SK-N-SH (cell line): Measurements from ENCODE around the gene BNC2. TPM values are rescaled to one million over a fixed set of nuclear protein-coding genes. Genes with fewer than 3 reads are reported as not detected.

ENCODE experiments used
- CTCF ChIA-PET: fragments of 300-600, 350-600 bp; formaldehyde crosslinking; extraction: SDS; loops from one replicate; lab custom pipeline; 2021; lab: Yijun Ruan, JAX
- POLR2A ChIA-PET: fragments of 350-600 bp; sonication (Branson Sonifier 250); formaldehyde crosslinking; extraction: SDS; loops from one replicate; lab custom pipeline; 2020; ENCODE audit warnings: antibody characterized with exemption, inconsistent platforms; lab: Yijun Ruan, JAX
- DNase-seq: peaks from one replicate; pipeline ENCODE4 v3.0.0; 2012
- H2AFZ ChIP-seq: fragments of 200-600 bp; sonication (generic); 2 replicates; pipeline ENCODE4 v1.8.1; 2016; ENCODE audit warnings: antibody characterized with exemption, mild to moderate bottlenecking, low read depth
- H3F3A ChIP-seq: fragments of 200-600 bp; sonication (generic); replicated peaks from 2 replicates; pipeline ENCODE3; 2016; ENCODE audit warnings: antibody characterized with exemption, mild to moderate bottlenecking; ENCODE audit not compliant: insufficient read depth
- H3K27ac ChIP-seq, 2 experiments: fragments of 200-500 bp in 1 of 2; fragments of 200-600 bp in 1 of 2; sonication (Bioruptor generic) in 1 of 2; sonication (generic), shearing (Covaris generic) in 1 of 2; 2 replicates each; pipeline versions ENCODE4 v1.5.1 to v1.6.1; 2014 to 2016; ENCODE audit warnings: low read depth in 2 of 2, inconsistent platforms in 1 of 2, low read length in 1 of 2, mild to moderate bottlenecking in 1 of 2, mixed read lengths in 1 of 2
- H3K27me3 ChIP-seq: fragments of 200-600 bp; sonication (generic), shearing (Covaris generic); 2 replicates; pipeline ENCODE4 v1.6.1; 2016; ENCODE audit warnings: mixed run types; ENCODE audit not compliant: insufficient read depth
- H3K36me3 ChIP-seq, 2 experiments: fragments of 200-500 bp in 1 of 2; fragments of 200-600 bp in 1 of 2; sonication (Bioruptor generic) in 1 of 2; sonication (generic) in 1 of 2; replicated peaks in 1 of 2; 2 replicates each; pipeline versions ENCODE3 to v1.5.1; 2014 to 2016; ENCODE audit warnings: low read length in 1 of 2, mild to moderate bottlenecking in 1 of 2; ENCODE audit not compliant: insufficient read depth in 2 of 2, control insufficient read depth in 1 of 2
- H3K4me1 ChIP-seq, 2 experiments: fragments of 200-500 bp in 1 of 2; fragments of 200-600 bp in 1 of 2; sonication (Bioruptor generic) in 1 of 2; sonication (generic), shearing (Covaris generic) in 1 of 2; 2 replicates each; pipeline versions ENCODE4 v1.5.1 to v1.6.1; 2014 to 2016; ENCODE audit warnings: low read depth in 1 of 2, low read length in 1 of 2, mixed run types in 1 of 2; ENCODE audit not compliant: insufficient read depth in 2 of 2, control insufficient read depth in 1 of 2
- H3K4me2 ChIP-seq: fragments of 200-600 bp; sonication (generic), shearing (Covaris generic); 2 replicates; pipeline ENCODE4 v1.6.1; 2017; ENCODE audit warnings: mixed run types
- H3K4me3 ChIP-seq, 2 experiments: fragments of 200-500 bp in 1 of 2; fragments of 200-600 bp in 1 of 2; sonication (Bioruptor generic) in 1 of 2; sonication (generic), shearing (Covaris generic) in 1 of 2; 2 replicates each; pipeline versions ENCODE4 v1.5.1 to v1.8.1; 2014 to 2016; ENCODE audit warnings: low read depth in 2 of 2, inconsistent platforms in 1 of 2, low read length in 1 of 2, mild to moderate bottlenecking in 1 of 2, mixed read lengths in 1 of 2, moderate library complexity in 1 of 2
- H3K79me2 ChIP-seq: fragments of 200-600 bp; sonication (generic); 2 replicates; pipeline ENCODE4 v1.8.1; 2017; ENCODE audit warnings: mild to moderate bottlenecking; ENCODE audit not compliant: insufficient read depth
- H3K9ac ChIP-seq: fragments of 200-600 bp; sonication (generic); 2 replicates; pipeline ENCODE4 v1.6.1; 2017; ENCODE audit warnings: mixed run types
- H3K9me2 ChIP-seq: fragments of 200-600 bp; sonication (generic); 2 replicates; pipeline ENCODE4 v1.6.1; 2017; ENCODE audit warnings: mixed run types
- H3K9me3 ChIP-seq: fragments of 200-600 bp; sonication (generic); 2 replicates; pipeline ENCODE4 v1.6.1; 2017; ENCODE audit warnings: mixed run types, mild to moderate bottlenecking, moderate library complexity
- H4K20me1 ChIP-seq: fragments of 200-600 bp; sonication (generic); 2 replicates; pipeline ENCODE4 v1.6.1; 2017; ENCODE audit warnings: mild to moderate bottlenecking, mixed run types; ENCODE audit not compliant: insufficient read depth
- ELF1 ChIP-seq: IDR thresholded peaks from 2 replicates; pipeline ENCODE4 v1.4.0; 2012
- EP300 ChIP-seq, 2 experiments: IDR thresholded peaks; 2 replicates each; pipeline versions ENCODE4 v1.4.0 to v1.6.1; 2012; ENCODE audit warnings: borderline replicate concordance in 1 of 2, low read depth in 1 of 2, low read length in 1 of 2
- FOSL2 ChIP-seq: IDR thresholded peaks from 2 replicates; pipeline ENCODE4 v1.4.0; 2012; ENCODE audit warnings: low read depth, mild to moderate bottlenecking, moderate library complexity, borderline replicate concordance
- JUND ChIP-seq: IDR thresholded peaks from 2 replicates; pipeline ENCODE4 v1.4.0; 2012
- MAX ChIP-seq: IDR thresholded peaks from 2 replicates; pipeline ENCODE4 v1.4.0; 2012; ENCODE audit warnings: low read depth
- NFIC ChIP-seq: IDR thresholded peaks from 2 replicates; pipeline ENCODE4 v1.4.0; 2012; ENCODE audit warnings: borderline replicate concordance
- NRF1 ChIP-seq: IDR thresholded peaks from 2 replicates; pipeline ENCODE4 v1.6.1; 2012; ENCODE audit warnings: low read depth, mild to moderate bottlenecking, low read length
- PBX3 ChIP-seq: IDR thresholded peaks from 2 replicates; pipeline ENCODE4; 2012
- POLR2AphosphoS5 ChIP-seq: IDR thresholded peaks from 2 replicates; pipeline ENCODE4 v1.6.1; 2012; ENCODE audit warnings: low read depth, low read length
- RCOR1 ChIP-seq: fragments of 150-350 bp; IDR thresholded peaks from 2 replicates; pipeline ENCODE4 v1.6.1; 2017; ENCODE audit warnings: antibody characterized with exemption, low read length
- REST ChIP-seq: IDR thresholded peaks from 2 replicates; pipeline ENCODE4 v1.6.1; 2012; ENCODE audit warnings: mild to moderate bottlenecking, low read depth, low read length, moderate library complexity
- RFX5 ChIP-seq: IDR thresholded peaks from 2 replicates; pipeline ENCODE4 v1.6.1; 2012; ENCODE audit warnings: mild to moderate bottlenecking, improper control_type of control experiment, low read length
- RXRA ChIP-seq: IDR thresholded peaks from 2 replicates; pipeline ENCODE4 v1.4.0; 2012; ENCODE audit warnings: low read depth, mild to moderate bottlenecking, borderline replicate concordance
- SMC3 ChIP-seq: IDR thresholded peaks from 2 replicates; pipeline ENCODE4 v1.6.1; 2012; ENCODE audit warnings: low read depth, low read length, improper control_type of control experiment
- TCF12 ChIP-seq: IDR thresholded peaks from 2 replicates; pipeline ENCODE4 v1.4.0; 2012
- TEAD4 ChIP-seq: IDR thresholded peaks from 2 replicates; pipeline ENCODE4 v1.4.0; 2012; ENCODE audit warnings: mild to moderate bottlenecking, borderline replicate concordance; ENCODE audit not compliant: insufficient read depth
- USF2 ChIP-seq: fragments of 150-350 bp; IDR thresholded peaks from 2 replicates; pipeline ENCODE4 v1.6.1; 2017; ENCODE audit warnings: antibody characterized with exemption, low read length, low read depth, borderline replicate concordance
- YY1 ChIP-seq: IDR thresholded peaks from 2 replicates; pipeline ENCODE4 v1.4.0; 2012; ENCODE audit warnings: low read depth, mild to moderate bottlenecking
- ZBTB33 ChIP-seq: IDR thresholded peaks from 2 replicates; pipeline ENCODE4 v1.4.0; 2012; ENCODE audit warnings: low read depth, borderline replicate concordance
- WGBS: methylation state at CpG from one replicate; pipeline ENCODE4 v1.1.6; 2017; ENCODE audit warnings: low lambda C conversion rate; 5-methylcytosine and 5-hydroxymethylcytosine counted together
- polyA plus RNA-seq, 3 experiments: library from polyadenylated mRNA; depleted of rRNA; stranded (reverse); fragments of >200 nt; gene quantifications; 2 replicates each; pipeline ENCODE4 v1.2.3, GENCODE V29; 2012

Gene BNC2
- polyA plus RNA-seq, 1 of the 3 experiments (the other 2 are of a cell fraction): 8.8 TPM

- ChIA-PET POLR2A (no interaction called here), CTCF (interaction anchor here (0.8 kb wide), 1 partner anchor 377 kb away, joined by 3 read pairs; no protein-coding TSS in a partner anchor)
- Histone ChIP-seq H3K4me2 (no peak overlapping the region), H3K4me1 (peaks cover 0 to 13% of the 10 kb centered on the region in 2 experiments), H3K4me3 (no peak overlapping the region), H3K27ac (no peak overlapping the region), H3K79me2 (peaks cover 31% of the 10 kb centered on the region), H3K9ac (no peak overlapping the region), H3K9me2 (no peaks in the 10 kb centered on the region), H4K20me1 (no peaks in the 10 kb centered on the region), H3K27me3 (no peaks in the 10 kb centered on the region), H3F3A (peaks cover 25% of the 10 kb centered on the region), H3K9me3 (no peaks in the 10 kb centered on the region), H3K36me3 (peaks cover 0 to 5% of the 10 kb centered on the region in 2 experiments), H2AFZ (no peak overlapping the region)
- TF ChIP-seq MAX: no peak
- TF ChIP-seq NFIC: no peak
- no peak for TF ChIP-seq RCOR1
- TF ChIP-seq JUND: no peak
- no peak for TF ChIP-seq ELF1
- no peak for TF ChIP-seq RFX5
- TF ChIP-seq POLR2AphosphoS5: no peak
- DNase-seq: no peak
- 92% methylated on average over 9 of the region's 9 CpGs for WGBS
These were observed 342.9 kb downstream of the BNC2 start for GRCh38 chr9:16527573-16527972.

- Histone ChIP-seq H3F3A (peaks cover 28% of the 10 kb centered on the region), H3K9ac (peak overlapping the region; percentile 24; the same call in 1 of the 2 replicates), H3K27ac (peak overlapping the region in 1 of 2 experiments; percentile 78; a peak in 3 of 4 replicates), H4K20me1 (no peaks in the 10 kb centered on the region), H3K36me3 (peaks cover 0 to 3% of the 10 kb centered on the region in 2 experiments), H3K4me1 (peaks cover 7 to 10% of the 10 kb centered on the region in 2 experiments), H3K4me3 (no peak overlapping the region), H3K79me2 (peaks cover 26% of the 10 kb centered on the region), H3K27me3 (no peaks in the 10 kb centered on the region), H3K9me3 (no peaks in the 10 kb centered on the region), H2AFZ (peak overlapping the region; percentile 2; the same call in 1 of the 2 replicates), H3K9me2 (no peaks in the 10 kb centered on the region), H3K4me2 (no peak overlapping the region)
- ChIA-PET CTCF (no interaction called here), POLR2A (no interaction called here)
- TF ChIP-seq RCOR1: no peak
- TF ChIP-seq SMC3: no peak
- peak; percentile 39; the same call in 1 of the 2 replicates for TF ChIP-seq TEAD4
- peak; percentile 35; the same call in 1 of the 2 replicates for TF ChIP-seq RXRA
- TF ChIP-seq YY1: peak; percentile 52; the same call in 1 of the 2 replicates
- peak in 1 of 2 experiments; percentile 40; a peak in 1 of 4 replicates for TF ChIP-seq EP300 (IDR thresholded peaks at IDR 0.05; ENCODE audit: borderline replicate concordance in 1 of 2, low read depth in 1 of 2, low read length in 1 of 2)
- no peak for TF ChIP-seq ZBTB33
- no peak for TF ChIP-seq ELF1
- TF ChIP-seq JUND: peak; percentile 55
- no peak for TF ChIP-seq USF2
- peak; percentile 67 for TF ChIP-seq PBX3
- peak; percentile 58; the same call in 1 of the 2 replicates for TF ChIP-seq FOSL2
- no peak for TF ChIP-seq NRF1
- peak; percentile 53 for TF ChIP-seq TCF12
- TF ChIP-seq REST: no peak
- no peak for DNase-seq
- 13% methylated on average over 3 of the region's 3 CpGs for WGBS
These were observed 344.1 kb downstream of the BNC2 start for GRCh38 chr9:16526380-16526779.
